Left lung (tissue), 10 donors: ENCODE measurements around the gene SLC2A14. TPM values are rescaled to one million over a fixed set of nuclear protein-coding genes. Genes with fewer than 3 reads are reported as not detected.
"Not testable (repeated sequence)": the region's sequence is repeated elsewhere in the genome, so short reads cannot be mapped to it uniquely, and the experiment has no call there.

ENCODE experiments used
- ATAC-seq: fragments of 200-7000 bp; cut with Tn5 transposase; one replicate; pipeline ENCODE4 v1.9.1; 2020; ENCODE audit warnings: moderate library complexity
- DNase-seq, 4 donors: peaks; one replicate each; pipeline ENCODE4 v3.0.0-alpha.2; 2013 to 2020
- H3K27ac ChIP-seq, 2 donors: fragments of 200-600 bp; sonication (generic) in 1 of 2; one replicate each; pipeline versions ENCODE4 v1.5.0 to v1.8.0; 2020 to 2021
- H3K27me3 ChIP-seq, 2 donors: fragments of 200-600 bp; sonication (generic) in 1 of 2; one replicate each; pipeline versions ENCODE4 v1.5.0 to v1.8.0; 2020 to 2021
- H3K36me3 ChIP-seq, 2 donors: fragments of 200-600 bp; sonication (generic) in 1 of 2; one replicate each; pipeline versions ENCODE4 v1.5.0 to v1.8.0; 2020 to 2021
- H3K4me1 ChIP-seq, 2 donors: fragments of 200-600 bp; one replicate each; pipeline ENCODE4 v1.8.0; 2021
- H3K4me3 ChIP-seq, 2 donors: fragments of 200-600 bp; sonication (generic) in 1 of 2; one replicate each; pipeline versions ENCODE4 v1.5.0 to v1.8.0; 2020 to 2021; ENCODE audit warnings: mild to moderate bottlenecking in 1 of 2
- H3K9me3 ChIP-seq, 2 donors: fragments of 200-600 bp; sonication (generic) in 1 of 2; one replicate each; pipeline versions ENCODE4 v1.5.0 to v1.8.0; 2020 to 2021
- intact Hi-C, 2 donors: fragments of 100-400 bp; cut with DNase I; formaldehyde crosslinking; loops; one replicate each; pipeline versions ENCODE4 v1.11.2 to v1.14.2; 2022
- polyA plus RNA-seq, 6 donors: library from polyadenylated mRNA; unstranded; fragments of 120-200 nt; gene quantifications; one replicate each; pipeline ENCODE4 v1.2.1, GENCODE V29; 2013; ENCODE audit not compliant: insufficient read length in 6 of 6
- total RNA-seq, 2 donors: library from RNA; stranded (reverse); fragmentation: NEBNext Ultra II Directional; extraction: Animal tissue kit (Norgen Biotek cat#: 25700); gene quantifications; one replicate each; pipeline ENCODE4 v1.2.1, GENCODE V29; 2021
- TF ChIP-seq, protein P1 (sequence below), 2 donors: fragments of 200-600 bp; sonication (generic) in 1 of 2; IDR thresholded peaks; one replicate each; pipeline versions ENCODE4 v1.5.0 to v1.8.0; 2021; ENCODE audit warnings: antibody characterized with exemption in 2 of 2
- donor health status: DM: no; HTN: yes; CAD: no.
- donor health status: DM: no; HTN: no; CAD: no.

Gene SLC2A14
- total and polyA plus RNA-seq, 8 donors: 0.10 to 2.5 (median 0.73) TPM

GRCh38 chr12:7853557-7853956 lies 19.2 kb downstream of the SLC2A14 start:
- H3K36me3 ChIP-seq: no peaks in the 10 kb centered on the region

DNA sequence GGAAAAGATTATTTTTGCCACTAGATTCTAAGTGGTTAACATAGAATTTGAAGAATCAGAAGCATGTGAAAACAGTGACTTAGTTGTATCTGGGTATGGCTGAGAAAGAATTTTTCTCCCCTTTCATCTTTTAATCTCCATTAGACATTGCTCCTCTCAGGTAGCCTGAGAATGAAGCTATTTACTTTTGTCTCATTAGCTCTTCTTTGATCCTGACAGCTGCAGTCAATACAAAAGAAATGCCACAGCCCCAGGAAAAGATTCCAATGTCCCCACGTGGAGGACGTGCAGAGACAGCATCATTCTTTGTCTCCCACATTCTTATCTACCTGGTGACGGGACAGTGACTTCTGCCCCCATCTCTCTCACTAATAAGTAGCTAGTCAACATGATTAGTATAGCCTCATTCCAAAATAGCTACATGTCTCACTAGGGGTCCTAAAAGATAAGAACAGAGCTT lies 21.1 kb downstream of the SLC2A14 start:
- not testable (repeated sequence) for DNase-seq, H3K36me3 ChIP-seq, ATAC-seq, H3K4me1 ChIP-seq, H3K27ac ChIP-seq, H3K27me3 ChIP-seq, H3K9me3 ChIP-seq, H3K4me3 ChIP-seq
- intact Hi-C loops: loop anchor here in 1 of 2 donors (10.0 kb wide), 1 partner anchor 143 kb away; no protein-coding TSS in a partner anchor

More at GRCh38 chr12:7853557-7853956, 19.2 kb downstream of the SLC2A14 start:
- Histone ChIP-seq H3K27me3 (peaks cover 0 to 5% of the 10 kb centered on the region in 2 donors), H3K4me3 (no peak overlapping the region), H3K9me3 (no peaks in the 10 kb centered on the region), H3K27ac (no peak overlapping the region), H3K4me1 (no peaks in the 10 kb centered on the region)
- ATAC-seq (no peak), DNase-seq (no peak)
- TF ChIP-seq, protein P1, sequence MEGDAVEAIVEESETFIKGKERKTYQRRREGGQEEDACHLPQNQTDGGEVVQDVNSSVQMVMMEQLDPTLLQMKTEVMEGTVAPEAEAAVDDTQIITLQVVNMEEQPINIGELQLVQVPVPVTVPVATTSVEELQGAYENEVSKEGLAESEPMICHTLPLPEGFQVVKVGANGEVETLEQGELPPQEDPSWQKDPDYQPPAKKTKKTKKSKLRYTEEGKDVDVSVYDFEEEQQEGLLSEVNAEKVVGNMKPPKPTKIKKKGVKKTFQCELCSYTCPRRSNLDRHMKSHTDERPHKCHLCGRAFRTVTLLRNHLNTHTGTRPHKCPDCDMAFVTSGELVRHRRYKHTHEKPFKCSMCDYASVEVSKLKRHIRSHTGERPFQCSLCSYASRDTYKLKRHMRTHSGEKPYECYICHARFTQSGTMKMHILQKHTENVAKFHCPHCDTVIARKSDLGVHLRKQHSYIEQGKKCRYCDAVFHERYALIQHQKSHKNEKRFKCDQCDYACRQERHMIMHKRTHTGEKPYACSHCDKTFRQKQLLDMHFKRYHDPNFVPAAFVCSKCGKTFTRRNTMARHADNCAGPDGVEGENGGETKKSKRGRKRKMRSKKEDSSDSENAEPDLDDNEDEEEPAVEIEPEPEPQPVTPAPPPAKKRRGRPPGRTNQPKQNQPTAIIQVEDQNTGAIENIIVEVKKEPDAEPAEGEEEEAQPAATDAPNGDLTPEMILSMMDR (IDR thresholded peaks at IDR 0.05): no peak
- intact Hi-C loops: loop anchor here in 1 of 2 donors (10.0 kb wide), 1 partner anchor 141 kb away; no protein-coding TSS in a partner anchor

DNA sequence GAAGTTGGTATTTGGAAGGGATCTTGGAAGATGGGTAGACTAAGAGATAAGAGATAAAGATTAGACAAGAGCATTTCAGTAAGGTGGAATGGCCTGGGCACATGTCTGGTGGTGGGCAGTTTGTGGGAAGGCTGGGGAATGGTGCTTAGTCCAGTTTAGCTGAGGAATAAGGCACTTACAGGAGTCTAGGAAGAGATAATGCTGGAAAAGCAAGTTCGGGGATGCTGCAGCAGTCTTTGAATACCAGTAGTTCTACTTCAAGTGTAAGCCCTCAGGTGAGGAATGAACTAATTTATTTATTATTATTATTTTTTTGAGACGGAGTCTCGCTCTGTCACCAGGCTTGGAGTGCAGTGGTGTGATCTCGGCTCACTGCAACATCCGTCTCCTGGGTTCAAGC lies 22.6 kb downstream of the SLC2A14 start:
- ATAC-seq: not testable (repeated sequence)

DNA sequence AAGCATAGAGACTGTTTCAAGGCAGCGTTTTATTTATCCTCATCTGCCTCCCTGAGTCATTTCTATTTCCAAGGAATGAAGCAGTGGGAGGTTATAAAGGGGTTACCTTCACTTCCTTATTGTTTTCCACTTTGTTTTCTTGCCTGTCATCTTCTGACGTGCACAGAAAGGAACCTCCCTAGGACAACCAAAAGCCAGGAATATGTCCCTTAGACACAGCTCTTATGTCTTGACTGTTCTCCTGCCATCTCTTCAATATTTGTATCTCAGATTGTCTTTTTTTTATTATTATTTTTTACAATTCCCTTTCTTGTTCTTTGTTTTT lies 24.7 kb downstream of the SLC2A14 start:
- H3K36me3 ChIP-seq, ATAC-seq, intact Hi-C loops, H3K4me1 ChIP-seq, H3K4me3 ChIP-seq, H3K27me3 ChIP-seq, DNase-seq, H3K9me3 ChIP-seq: not testable (repeated sequence)
- peak overlapping the region in 1 of 2 donors; percentile 23 for H3K27ac ChIP-seq

More for the DNA sequence above, 22.6 kb downstream of the SLC2A14 start:
- not testable (repeated sequence) for H3K4me3 ChIP-seq, H3K9me3 ChIP-seq, DNase-seq, H3K27ac ChIP-seq, H3K4me1 ChIP-seq, H3K27me3 ChIP-seq, H3K36me3 ChIP-seq
- intact Hi-C loops: loop anchor here in 1 of 2 donors (10.0 kb wide), 1 partner anchor 145 kb away; no protein-coding TSS in a partner anchor

DNA sequence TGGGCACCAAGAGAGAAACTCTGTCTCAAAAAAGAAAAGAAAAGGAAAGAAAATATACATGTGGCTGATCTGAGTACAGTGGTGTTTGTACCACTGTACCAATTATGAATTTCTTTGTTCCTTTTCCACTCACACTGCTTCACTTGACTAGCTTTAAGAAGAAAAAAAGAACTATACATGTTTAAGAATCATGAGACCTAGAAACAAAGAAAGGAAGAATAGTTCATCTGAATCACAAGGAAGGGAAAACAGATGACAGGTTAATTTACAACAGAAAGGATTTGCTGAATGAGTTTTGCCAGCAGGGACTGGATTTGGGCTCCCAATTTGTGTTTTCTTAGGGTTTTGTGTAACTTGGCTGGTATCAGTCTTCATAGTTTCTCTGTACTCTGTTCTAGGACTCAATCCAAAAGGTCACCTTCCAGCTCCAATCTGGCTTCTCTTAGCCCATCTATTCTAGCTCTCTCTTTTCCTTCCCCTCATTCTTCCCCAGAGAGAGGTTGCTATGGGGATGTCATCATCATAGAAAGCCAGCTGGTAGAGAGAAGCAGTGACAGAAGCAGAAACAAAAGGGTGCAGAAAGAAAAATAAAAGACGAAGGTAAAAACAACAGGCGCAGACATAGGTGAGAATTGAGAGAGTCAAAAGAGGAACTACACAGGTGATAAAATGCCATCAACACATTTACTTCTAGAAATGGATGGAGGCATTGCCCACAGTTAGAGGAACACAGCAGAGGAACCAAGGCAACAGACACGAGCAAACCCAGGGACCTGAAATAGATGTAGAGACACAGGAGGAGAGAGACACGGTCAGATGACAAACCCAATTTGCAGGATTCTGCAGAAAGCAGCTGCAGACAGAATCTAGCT lies 25.3 kb downstream of the SLC2A14 start:
- H3K9me3 ChIP-seq, ATAC-seq, H3K4me3 ChIP-seq, DNase-seq, intact Hi-C loops, H3K36me3 ChIP-seq, H3K27me3 ChIP-seq, H3K4me1 ChIP-seq: not testable (repeated sequence)
- peak overlapping the region in 1 of 2 donors; percentile 25 for H3K27ac ChIP-seq

DNA sequence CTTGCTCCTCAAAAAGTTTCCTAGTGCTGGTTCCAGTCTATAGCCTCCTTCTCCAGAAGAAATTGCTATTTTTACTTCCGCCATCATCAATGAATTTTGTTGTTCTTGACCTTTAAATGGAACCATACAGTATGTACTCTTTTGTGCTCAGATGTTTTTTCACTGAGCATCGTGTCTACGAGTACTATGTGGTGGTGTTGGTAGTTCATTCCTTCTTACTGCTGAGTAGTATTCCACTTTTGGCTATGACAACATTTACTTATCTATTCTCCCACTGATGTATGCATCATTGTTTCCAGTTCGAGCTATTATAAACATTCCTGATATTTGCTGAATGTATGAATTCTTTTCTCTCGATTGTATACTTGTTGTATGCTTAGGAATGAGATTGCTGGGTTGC lies 28.6 kb downstream of the SLC2A14 start:
- DNase-seq (no peak), ATAC-seq (no peak)
- intact Hi-C loops: no loop called here
- Histone ChIP-seq H3K4me1 (no peaks in the 10 kb centered on the region), H3K4me3 (no peak overlapping the region), H3K9me3 (no peaks in the 10 kb centered on the region), H3K36me3 (no peaks in the 10 kb centered on the region), H3K27me3 (peaks cover 0 to 7% of the 10 kb centered on the region in 2 donors), H3K27ac (peak overlapping the region in 1 of 2 donors; percentile 79)
- TF ChIP-seq, protein P1 (IDR thresholded peaks at IDR 0.05): no peak

GRCh38 chr12:7843583-7843982 lies 29.1 kb downstream of the SLC2A14 start:
- H3K4me1 ChIP-seq, H3K27me3 ChIP-seq, H3K36me3 ChIP-seq, H3K9me3 ChIP-seq, intact Hi-C loops, H3K4me3 ChIP-seq: not testable (repeated sequence)
- peak; percentile 61 for ATAC-seq
- DNase-seq: peak in 1 of 4 donors; percentile 5
- H3K27ac ChIP-seq: peak overlapping the region in 1 of 2 donors; percentile 79

GRCh38 chr12:7843149-7843548 lies 29.6 kb downstream of the SLC2A14 start:
- intact Hi-C loops, H3K36me3 ChIP-seq, H3K4me1 ChIP-seq, H3K27me3 ChIP-seq, H3K9me3 ChIP-seq, DNase-seq, H3K4me3 ChIP-seq: not testable (repeated sequence)
- ATAC-seq: peak; percentile 63
- H3K27ac ChIP-seq: peak overlapping the region in 1 of 2 donors; percentile 76

- H3K27me3 ChIP-seq, ATAC-seq, DNase-seq, H3K9me3 ChIP-seq, intact Hi-C loops, H3K4me1 ChIP-seq, H3K36me3 ChIP-seq, H3K4me3 ChIP-seq: not testable (repeated sequence)
- H3K27ac ChIP-seq: peak overlapping the region in 1 of 2 donors; percentile 76
These were observed 30.3 kb downstream of the SLC2A14 start for GRCh38 chr12:7842444-7842843.

GRCh38 chr12:7839848-7840247 lies 32.9 kb downstream of the SLC2A14 start:
- H3K9me3 ChIP-seq, H3K27me3 ChIP-seq, DNase-seq, ATAC-seq, H3K27ac ChIP-seq, intact Hi-C loops, H3K36me3 ChIP-seq, H3K4me3 ChIP-seq, H3K4me1 ChIP-seq: not testable (repeated sequence)

GRCh38 chr12:7839226-7839625 lies 33.5 kb downstream of the SLC2A14 start:
- intact Hi-C loops, H3K9me3 ChIP-seq, H3K4me1 ChIP-seq, H3K36me3 ChIP-seq, H3K27ac ChIP-seq, H3K4me3 ChIP-seq, H3K27me3 ChIP-seq: not testable (repeated sequence)
- DNase-seq: peak in 1 of 4 donors; percentile 13
- peak; percentile 26 for ATAC-seq
